Sigmoid colon (tissue), 7 donors: ENCODE results near the gene TRAFD1. TPM values are rescaled to one million over a fixed set of nuclear protein-coding genes. Genes with fewer than 3 reads are reported as not detected.
A peak's percentile ranks its signal among the peaks of the same experiment; 100 is the strongest.
"Not testable (repeated sequence)": the region's sequence is repeated elsewhere in the genome, so short reads cannot be mapped to it uniquely, and the experiment has no call there.

Experiments used
- DNase-seq: peaks from one replicate; pipeline ENCODE4 v3.0.0-alpha.2; 2019
- H3K27ac ChIP-seq, 4 donors: fragments of 200-600 bp; sonication (generic); one replicate each; pipeline ENCODE4 v1.5.1; 2016 to 2019; ENCODE audit warnings: mild to moderate bottlenecking in 1 of 4
- H3K27me3 ChIP-seq, 3 donors: fragments of 200-600 bp; sonication (generic); one replicate each; pipeline ENCODE4 v1.5.1; 2019; ENCODE audit warnings: mild to moderate bottlenecking in 1 of 3
- H3K36me3 ChIP-seq, 4 donors: fragments of 200-600 bp; sonication (generic); one replicate each; pipeline ENCODE4 v1.5.1; 2016 to 2019
- H3K4me1 ChIP-seq, 4 donors: fragments of 200-600 bp; sonication (generic); one replicate each; pipeline ENCODE4 v1.5.1; 2017 to 2019
- H3K4me3 ChIP-seq, 4 donors: fragments of 200-600 bp; sonication (generic); one replicate each; pipeline ENCODE4 v1.5.1; 2017 to 2019; ENCODE audit warnings: mild to moderate bottlenecking in 2 of 4, moderate library complexity in 1 of 4
- H3K9me3 ChIP-seq, 4 donors: fragments of 200-600 bp in 3 of 4; sonication (generic) in 3 of 4; one replicate each; pipeline versions ENCODE4 v1.5.1 to v1.6.1; 2013 to 2019
- CTCF ChIP-seq, 4 experiments: fragments of 450-650 bp in 3 of 4; fragments of 200-600 bp in 1 of 4; IDR thresholded peaks; one replicate each; pipeline ENCODE4 v1.5.1; 2016 to 2019; ENCODE audit warnings: antibody characterized with exemption in 4 of 4, mild to moderate bottlenecking in 3 of 4, moderate library complexity in 2 of 4
- EP300 ChIP-seq, 4 donors: sonication (generic); formaldehyde crosslinking; IDR thresholded peaks; one replicate each; pipeline ENCODE4 v1.6.1; 2017; ENCODE audit warnings: antibody characterized with exemption in 4 of 4
- POLR2A ChIP-seq, 2 donors: fragments of 450-650 bp; IDR thresholded peaks; one replicate each; pipeline ENCODE4 v1.6.1; 2016; ENCODE audit warnings: antibody characterized with exemption in 2 of 2, mild to moderate bottlenecking in 2 of 2, moderate library complexity in 2 of 2
- POLR2AphosphoS5 ChIP-seq, 4 donors: sonication (generic); formaldehyde crosslinking; IDR thresholded peaks; one replicate each; pipeline ENCODE4 v1.6.1; 2017; ENCODE audit warnings: antibody characterized with exemption in 4 of 4
- WGBS, 2 donors: extraction: QIAGEN DNeasy Blood & Tissue Kit; methylation state at CpG; one replicate each; pipeline ENCODE4 v1.1.7; 2013; 5-methylcytosine and 5-hydroxymethylcytosine counted together
- intact Hi-C: fragments of 100-400 bp; cut with DNase I; formaldehyde crosslinking; loops from one replicate; pipeline ENCODE4 v1.15.1; 2023
- polyA plus RNA-seq, 3 donors: library from polyadenylated mRNA; stranded (reverse); fragments of 200-250 nt; gene quantifications; one replicate each; pipeline ENCODE4 v1.2.3, GENCODE V29; 2013
- total RNA-seq, 4 donors: library from RNA; depleted of rRNA; stranded (reverse); fragments of >200 nt; gene quantifications; one replicate each; pipeline ENCODE4 v1.1.0, GENCODE V29; 2016
- donor health status: healthy with polysubstance abuse.
- donor health status: Bipolar disorder and iron deficiency.
- donor health status: healthy.

TRAFD1 gene
- total and polyA plus RNA-seq, 7 donors, result 17.4 to 90.8 (median 42.1) TPM

GRCh38 chr12:112096070-112096469, 29.3 kb upstream of the TRAFD1 start:
- peaks cover 2 to 55% (median 14%) of the 10 kb centered on the region in 4 donors for H3K36me3 ChIP-seq
- no peak overlapping the region for H3K4me3 ChIP-seq
- intact Hi-C loops, result no loop called here
- TF ChIP-seq POLR2A (IDR thresholded peaks at IDR 0.05) (no peak), EP300 (IDR thresholded peaks at IDR 0.05) (no peak), POLR2AphosphoS5 (IDR thresholded peaks at IDR 0.05) (no peak), CTCF (IDR thresholded peaks at IDR 0.05) (no peak)
- H3K27me3 ChIP-seq, result no peaks in the 10 kb centered on the region
- no peaks in the 10 kb centered on the region for H3K9me3 ChIP-seq
- DNase-seq, result no peak
- peak overlapping the region in 2 of 4 donors; percentile 20 to 23 for H3K27ac ChIP-seq
- H3K4me1 ChIP-seq, result peaks cover 0 to 17% (median 9%) of the 10 kb centered on the region in 4 donors

- Histone ChIP-seq H3K4me3 (no peak overlapping the region), H3K36me3 (peaks cover 0 to 55% (median 14%) of the 10 kb centered on the region in 4 donors), H3K9me3 (no peaks in the 10 kb centered on the region), H3K27me3 (no peaks in the 10 kb centered on the region), H3K4me1 (peaks cover 0 to 17% (median 9%) of the 10 kb centered on the region in 4 donors), H3K27ac (peak overlapping the region in 1 of 4 donors; percentile 23)
- no peak for TF ChIP-seq EP300 (IDR thresholded peaks at IDR 0.05)
- no peak for TF ChIP-seq CTCF (IDR thresholded peaks at IDR 0.05)
- TF ChIP-seq POLR2A (IDR thresholded peaks at IDR 0.05), result no peak
- TF ChIP-seq POLR2AphosphoS5 (IDR thresholded peaks at IDR 0.05), result no peak
- intact Hi-C loops, result no loop called here
- no peak for DNase-seq
- WGBS, 2 donors, result 45 to 60% methylated on average over 2 of the region's 2 CpGs
Measured at GRCh38 chr12:112096667-112097066, 28.7 kb upstream of the TRAFD1 start.

GRCh38 chr12:112097641-112098040, 27.7 kb upstream of the TRAFD1 start:
- Histone ChIP-seq H3K4me3 (no peak overlapping the region), H3K4me1 (peaks cover 0 to 17% (median 9%) of the 10 kb centered on the region in 4 donors), H3K36me3 (peaks cover 0 to 45% (median 6%) of the 10 kb centered on the region in 4 donors), H3K9me3 (no peaks in the 10 kb centered on the region), H3K27ac (no peak overlapping the region), H3K27me3 (no peaks in the 10 kb centered on the region)
- DNase-seq, result no peak
- TF ChIP-seq CTCF (IDR thresholded peaks at IDR 0.05), result no peak
- no peak for TF ChIP-seq POLR2AphosphoS5 (IDR thresholded peaks at IDR 0.05)
- no peak for TF ChIP-seq POLR2A (IDR thresholded peaks at IDR 0.05)
- TF ChIP-seq EP300 (IDR thresholded peaks at IDR 0.05), result no peak
- intact Hi-C loops, result no loop called here
- 93 to 97% methylated on average over 8 of the region's 8 CpGs for WGBS, 2 donors

GRCh38 chr12:112100500-112100899, 24.9 kb upstream of the TRAFD1 start:
- H3K4me3 ChIP-seq, H3K27me3 ChIP-seq, H3K9me3 ChIP-seq, DNase-seq, intact Hi-C loops, H3K27ac ChIP-seq: not testable (repeated sequence)
- 97 to 98% methylated on average over 15 of the region's 15 CpGs for WGBS, 2 donors
- Histone ChIP-seq H3K4me1 (peaks cover 0 to 38% (median 17%) of the 10 kb centered on the region in 4 donors), H3K36me3 (peaks cover 0 to 39% (median 4%) of the 10 kb centered on the region in 4 donors)

GRCh38 chr12:112102127-112102526, 23.2 kb upstream of the TRAFD1 start:
- H3K4me3 ChIP-seq, result no peak overlapping the region
- WGBS, 2 donors, result 96 to 98% methylated on average over 4 of the region's 4 CpGs
- no peak overlapping the region for H3K27ac ChIP-seq
- TF ChIP-seq POLR2AphosphoS5 (IDR thresholded peaks at IDR 0.05), result no peak
- no peak for TF ChIP-seq POLR2A (IDR thresholded peaks at IDR 0.05)
- no peak for TF ChIP-seq EP300 (IDR thresholded peaks at IDR 0.05)
- TF ChIP-seq CTCF (IDR thresholded peaks at IDR 0.05), result no peak
- intact Hi-C loops, result no loop called here
- DNase-seq, result no peak
- no peaks in the 10 kb centered on the region for H3K27me3 ChIP-seq
- H3K36me3 ChIP-seq, result peaks cover 0 to 36% (median 4%) of the 10 kb centered on the region in 4 donors
- H3K4me1 ChIP-seq, result peaks cover 0 to 37% (median 21%) of the 10 kb centered on the region in 4 donors
- no peaks in the 10 kb centered on the region for H3K9me3 ChIP-seq

- H3K27ac ChIP-seq, H3K4me3 ChIP-seq, H3K27me3 ChIP-seq, DNase-seq, intact Hi-C loops, H3K9me3 ChIP-seq: not testable (repeated sequence)
- Histone ChIP-seq H3K36me3 (peaks cover 0 to 30% (median 4%) of the 10 kb centered on the region in 4 donors), H3K4me1 (peaks cover 0 to 42% (median 25%) of the 10 kb centered on the region in 4 donors)
- WGBS, 2 donors, result 95% methylated on average over 19 of the region's 19 CpGs
Measured at GRCh38 chr12:112102746-112103145, 22.6 kb upstream of the TRAFD1 start.
